COLO668 (cell line): ENCODE results near the gene GSTM3.
"Not testable (repeated sequence)": the region's sequence is repeated elsewhere in the genome, so short reads cannot be mapped to it uniquely, and the experiment has no call there.

Experiments used
- DNase-seq: peaks from one replicate; lab custom pipeline; 2025; ENCODE audit not compliant: unreplicated experiment; lab: John Stamatoyannopoulos, UW

GSTM3 gene

DNA sequence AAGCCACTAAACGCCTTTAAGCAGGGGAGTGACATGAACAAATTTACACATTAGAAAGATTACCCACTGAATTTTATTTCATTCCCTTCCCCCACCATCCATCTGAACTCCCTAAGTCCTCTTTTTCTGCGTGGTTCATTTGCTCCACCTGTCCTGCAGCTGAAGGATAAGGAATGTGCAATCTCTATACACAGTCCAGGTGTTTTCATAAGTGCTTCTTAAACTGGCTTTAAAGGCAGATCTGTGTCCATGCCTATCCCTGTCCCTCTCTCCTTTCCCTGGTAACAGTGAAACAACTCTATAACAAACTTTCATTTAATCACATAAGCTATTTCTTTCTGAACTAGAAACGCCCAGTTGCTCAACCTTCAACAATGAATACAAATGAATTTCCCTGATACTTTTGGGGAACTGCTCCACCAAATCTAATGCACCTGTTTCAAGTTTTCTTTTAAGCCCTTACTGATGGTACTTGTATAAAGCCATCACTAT lies 8.4 kb downstream of the GSTM3 start:
- no peak for DNase-seq

DNA sequence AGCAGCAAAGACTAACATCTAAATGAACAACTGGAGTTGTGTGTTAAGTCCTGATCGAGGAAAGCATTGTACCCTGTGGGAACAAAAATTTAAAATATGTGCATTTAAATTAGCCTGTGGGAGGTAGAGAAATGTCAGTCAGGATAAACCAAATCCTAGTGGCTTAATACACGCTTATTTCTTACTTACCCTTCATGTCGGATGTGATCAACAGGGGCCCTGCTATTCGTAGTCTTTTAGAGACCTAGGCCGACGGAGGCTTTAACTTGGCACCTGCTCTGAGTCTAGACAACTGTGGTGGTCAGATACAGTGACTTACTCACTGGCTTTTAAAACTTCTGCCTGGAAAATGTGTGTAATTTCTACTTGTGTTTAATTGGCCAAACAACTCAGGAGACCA lies 10.2 kb downstream of the GSTM3 start:
- DNase-seq, result no peak

DNA sequence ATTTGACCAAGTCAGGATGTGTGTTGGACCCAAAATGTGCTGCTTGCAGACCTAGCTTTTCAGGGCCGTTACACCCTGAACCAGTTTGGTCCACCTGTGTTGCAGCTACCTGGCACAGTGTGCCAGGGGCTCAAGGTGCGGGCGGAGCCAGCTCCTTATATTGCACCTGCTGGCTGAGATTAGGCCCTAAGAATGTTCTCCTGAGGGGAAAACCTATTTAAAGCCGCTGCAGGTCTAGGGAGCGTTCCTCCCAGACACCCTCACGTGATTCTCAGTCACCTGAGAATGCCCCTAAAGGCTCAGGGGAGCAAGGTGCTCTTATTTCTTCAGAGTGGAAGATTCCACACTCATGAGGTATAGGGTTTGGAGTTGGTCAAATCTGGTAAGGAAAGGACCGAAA lies 12.0 kb downstream of the GSTM3 start:
- no peak for DNase-seq

DNA sequence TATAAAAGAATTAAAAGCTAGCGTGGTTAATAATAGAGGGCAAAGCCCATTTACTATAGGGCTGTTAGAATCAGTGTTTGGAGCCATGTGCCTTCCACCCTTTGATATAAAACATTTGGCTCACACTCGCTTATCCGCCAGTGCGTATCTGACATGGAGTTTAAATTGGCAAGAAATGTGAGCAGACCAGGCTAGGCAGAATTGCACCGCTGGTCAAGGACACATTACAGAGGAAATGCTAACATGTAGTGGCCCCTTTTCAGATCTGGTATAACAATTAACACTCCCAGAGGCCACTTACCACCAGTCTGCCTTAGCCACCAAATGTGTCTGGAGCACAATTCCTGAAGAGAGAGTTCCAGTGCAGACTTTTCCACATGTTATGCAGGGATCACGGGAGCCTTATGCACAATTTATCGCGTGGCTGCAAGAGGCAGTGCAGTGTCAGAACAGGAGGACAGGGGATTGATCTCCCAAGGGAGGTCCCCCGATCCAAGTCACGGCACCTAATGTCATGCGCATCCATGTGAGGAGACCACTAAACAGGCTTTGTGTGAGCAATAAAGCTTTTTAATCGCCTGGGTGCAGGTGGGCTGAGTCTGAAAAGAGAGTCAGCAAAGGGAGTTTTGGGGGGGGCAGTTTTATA lies 14.0 kb downstream of the GSTM3 start:
- no peak for DNase-seq

DNA sequence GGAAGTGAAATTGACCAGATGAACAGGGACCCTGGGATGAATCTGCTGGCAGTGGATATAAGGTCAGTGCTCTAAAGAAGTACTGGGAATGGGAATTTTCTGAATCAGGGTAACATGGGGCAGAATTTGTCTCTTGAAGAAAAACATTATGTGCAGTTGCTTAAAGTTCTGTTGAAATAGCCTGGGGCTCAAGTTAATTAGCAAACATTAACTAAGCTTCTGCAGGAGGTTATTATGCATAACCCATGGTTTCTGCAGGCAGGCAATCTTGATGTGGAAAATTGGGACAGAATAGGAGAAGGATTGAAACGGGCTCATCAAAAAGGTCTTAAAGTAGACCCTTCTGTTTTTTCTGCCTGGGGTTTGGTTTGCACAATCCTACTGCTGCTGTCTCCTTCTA lies 14.8 kb downstream of the GSTM3 start:
- DNase-seq, result no peak

DNA sequence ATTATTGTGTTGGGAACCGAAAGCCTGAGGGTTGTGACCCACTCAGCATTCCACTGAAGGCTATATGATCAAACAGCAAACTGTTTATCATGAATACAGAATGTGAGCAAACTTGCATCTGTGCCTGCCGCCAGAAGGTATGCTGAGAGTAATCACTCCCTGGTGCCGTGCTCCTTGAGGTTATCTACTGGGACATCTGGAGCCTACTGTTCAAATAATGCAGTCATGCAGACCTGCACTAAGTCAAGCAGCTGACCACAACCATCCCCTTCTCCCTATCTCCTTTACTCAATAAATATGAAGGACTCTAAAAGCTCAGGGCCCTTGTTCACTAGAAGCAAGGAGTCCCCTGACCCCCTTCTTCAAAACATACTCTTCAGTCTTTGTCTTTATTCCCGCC lies 15.3 kb downstream of the GSTM3 start:
- DNase-seq, result no peak

DNA sequence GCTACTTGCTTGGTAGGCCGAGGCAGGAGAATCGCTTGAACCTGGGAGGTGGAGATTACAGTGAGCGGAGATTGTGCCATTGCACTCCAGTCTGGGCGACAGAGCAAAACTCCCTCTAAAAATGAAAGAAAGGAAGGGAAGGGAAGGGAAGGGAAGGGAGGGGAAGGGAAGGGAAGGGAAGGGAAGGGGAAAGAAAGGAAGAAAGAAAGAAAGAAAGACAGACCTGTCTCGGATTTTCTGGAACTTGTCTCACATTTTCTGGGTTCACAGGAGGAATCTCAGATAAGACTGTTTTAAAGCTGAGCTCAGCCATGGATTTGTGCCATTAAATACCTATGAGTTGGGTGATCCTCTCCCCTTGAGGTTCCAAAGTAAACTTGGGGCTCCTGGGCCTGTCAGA lies 15.9 kb downstream of the GSTM3 start:
- DNase-seq, result no peak

DNA sequence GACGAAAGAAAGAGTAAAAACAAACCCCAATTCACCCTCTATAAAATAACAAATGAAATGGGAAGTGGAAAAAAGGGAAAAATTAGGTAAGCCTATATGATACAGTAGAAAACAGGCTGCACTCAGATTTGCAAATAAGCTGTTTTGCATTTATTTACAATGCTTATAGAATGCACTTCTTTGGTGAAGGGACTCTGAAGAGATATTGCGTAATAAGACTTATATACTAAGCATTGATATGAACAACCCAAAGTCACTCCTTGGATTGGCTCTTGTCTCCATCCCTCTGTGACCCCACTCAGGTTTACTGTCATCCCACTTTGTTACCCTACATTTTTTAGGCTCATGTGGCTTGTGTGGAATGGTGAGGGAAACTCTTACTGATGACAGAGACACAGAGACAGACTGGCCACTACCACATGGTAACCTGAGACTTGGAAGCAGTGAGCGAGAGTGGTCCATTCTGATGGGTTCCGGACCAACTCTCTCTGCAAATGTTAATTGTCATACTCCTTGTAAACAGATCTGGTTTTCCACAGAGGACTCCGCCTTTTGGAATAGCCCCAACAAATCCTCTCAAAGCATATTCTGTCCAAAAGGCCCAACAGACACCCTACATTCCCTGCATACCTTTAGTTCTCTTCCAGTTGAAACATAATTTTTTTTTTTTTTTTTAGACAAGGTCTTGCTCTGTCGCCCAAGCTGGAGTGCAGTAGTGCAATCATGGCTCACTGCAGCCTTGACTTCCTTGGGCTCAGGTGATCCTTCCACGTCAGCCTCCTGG lies 17.7 kb downstream of the GSTM3 start:
- DNase-seq, result no peak

DNA sequence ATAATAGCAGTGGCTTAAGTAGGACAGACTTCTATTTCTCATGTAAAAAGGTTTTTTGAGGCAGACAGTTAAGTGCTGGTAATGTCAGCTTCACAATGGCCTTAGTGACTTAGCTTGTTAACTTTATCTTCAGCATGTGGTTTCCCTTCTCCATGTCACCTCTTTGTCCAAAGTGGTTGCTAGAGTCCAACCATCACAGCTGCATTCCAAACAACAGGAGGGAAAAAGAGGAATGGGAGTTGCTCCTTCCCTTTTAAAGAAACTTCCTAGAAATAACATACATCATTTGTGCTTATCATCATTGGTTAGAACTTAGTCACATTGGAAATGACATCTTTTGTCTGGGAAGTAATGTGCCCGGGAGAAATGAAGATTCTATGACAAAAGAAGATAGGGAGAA lies 18.9 kb downstream of the GSTM3 start:
- no peak for DNase-seq

DNA sequence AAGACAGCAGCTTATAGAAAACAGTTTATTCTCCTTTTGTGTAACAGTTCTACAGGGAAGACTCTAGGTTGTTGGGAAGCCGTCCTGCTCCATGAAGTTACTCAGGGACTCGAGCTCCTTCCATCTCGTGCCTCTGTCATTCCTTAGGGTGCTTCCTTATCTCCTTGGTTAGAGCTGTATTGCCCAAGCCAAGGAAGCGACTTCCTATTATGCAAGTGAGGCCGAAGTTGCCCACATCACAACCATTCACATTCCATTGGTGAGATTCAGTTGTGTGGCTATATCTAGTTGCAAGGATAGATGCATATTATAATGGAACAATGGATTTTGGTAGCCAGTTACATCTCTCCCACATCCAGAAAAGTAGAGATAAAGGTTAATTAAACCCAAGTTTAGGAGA lies 19.8 kb downstream of the GSTM3 start:
- DNase-seq, result no peak

DNA sequence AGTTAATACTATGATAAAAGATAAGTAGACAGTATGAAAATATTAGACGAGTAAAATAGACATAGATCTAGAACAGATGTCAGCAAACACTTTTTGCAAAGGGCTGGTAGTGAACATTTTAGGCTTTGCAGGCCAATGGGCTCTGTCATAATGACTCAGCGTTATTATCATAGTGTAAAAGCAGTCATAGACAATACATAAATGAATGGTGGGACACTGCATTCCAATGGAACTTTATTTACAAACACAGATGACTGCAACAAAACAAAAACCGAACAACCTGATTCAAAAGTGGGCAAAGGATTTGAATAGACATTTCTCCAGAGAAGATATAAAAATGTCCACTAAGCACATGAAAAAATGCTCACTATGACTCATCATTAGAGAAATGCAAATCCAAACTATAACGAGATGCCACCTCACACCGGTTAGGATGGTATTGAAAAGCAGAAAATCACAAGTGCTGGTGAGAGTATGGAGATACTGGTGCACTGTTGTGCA lies 21.5 kb downstream of the GSTM3 start:
- DNase-seq, result no peak

DNA sequence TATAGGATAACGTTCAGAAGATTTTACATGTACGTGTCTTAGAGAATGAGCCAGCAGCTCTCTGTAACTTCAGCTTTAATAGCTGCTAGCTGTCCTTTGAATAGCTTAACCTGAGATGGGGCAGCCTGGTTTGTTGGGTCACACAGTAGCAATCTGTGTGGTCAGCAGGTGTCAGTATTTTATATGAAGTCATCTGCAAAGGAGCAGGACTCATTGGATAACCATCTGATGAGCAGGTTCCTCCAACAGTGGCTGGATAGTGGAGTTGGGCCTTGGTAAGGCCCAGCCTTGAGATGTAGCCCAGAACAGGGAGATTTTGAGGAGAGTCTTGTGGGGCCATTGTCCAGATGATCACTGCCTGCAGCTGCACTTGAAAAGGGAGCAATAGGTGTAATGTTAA lies 22.3 kb downstream of the GSTM3 start:
- DNase-seq, result no peak

DNA sequence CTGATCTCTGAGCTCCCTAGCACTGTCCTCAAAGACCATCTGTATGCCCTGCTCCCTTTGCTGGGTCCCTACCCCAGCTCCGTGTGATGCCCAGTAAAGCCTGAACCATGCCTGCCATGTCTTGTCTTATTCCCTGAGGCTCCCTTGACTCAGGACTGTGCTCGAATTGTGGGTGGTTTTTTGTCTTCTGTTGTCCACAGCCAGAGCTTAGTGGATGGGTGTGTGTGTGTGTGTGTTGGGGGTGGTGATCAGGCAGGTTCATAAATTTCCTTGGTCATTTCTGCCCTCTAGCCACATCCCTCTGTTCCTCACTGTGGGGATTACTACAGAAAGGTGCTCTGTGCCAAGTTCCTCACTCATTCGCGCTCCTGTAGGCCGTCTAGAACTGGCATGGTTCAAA lies 23.1 kb downstream of the GSTM3 start:
- no peak for DNase-seq

DNA sequence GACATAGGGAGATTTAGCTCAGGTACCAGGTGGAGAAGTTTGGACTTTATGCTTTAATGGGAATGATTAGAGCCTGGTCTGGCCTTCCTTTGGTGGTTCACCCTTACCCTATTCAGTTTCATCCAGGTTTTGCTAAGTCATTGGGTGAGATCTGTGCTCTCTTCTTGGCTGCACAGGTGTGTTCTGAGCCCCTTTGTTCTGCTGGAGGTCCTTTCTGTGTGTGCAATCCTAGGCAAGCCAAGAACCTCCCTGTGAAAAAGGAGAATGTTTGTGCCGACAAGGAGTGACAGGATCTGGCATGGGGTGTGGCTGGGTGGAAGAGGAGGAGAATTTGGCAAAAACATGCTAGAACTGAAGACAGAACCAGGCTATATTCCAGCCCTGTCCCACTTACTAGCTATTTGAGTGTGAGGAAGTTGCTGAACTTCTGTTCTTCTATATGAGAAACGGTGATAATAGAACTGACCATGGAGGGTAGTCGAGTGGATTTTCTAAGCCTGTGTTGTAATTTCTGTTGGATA lies 24.2 kb downstream of the GSTM3 start:
- DNase-seq, result no peak

DNA sequence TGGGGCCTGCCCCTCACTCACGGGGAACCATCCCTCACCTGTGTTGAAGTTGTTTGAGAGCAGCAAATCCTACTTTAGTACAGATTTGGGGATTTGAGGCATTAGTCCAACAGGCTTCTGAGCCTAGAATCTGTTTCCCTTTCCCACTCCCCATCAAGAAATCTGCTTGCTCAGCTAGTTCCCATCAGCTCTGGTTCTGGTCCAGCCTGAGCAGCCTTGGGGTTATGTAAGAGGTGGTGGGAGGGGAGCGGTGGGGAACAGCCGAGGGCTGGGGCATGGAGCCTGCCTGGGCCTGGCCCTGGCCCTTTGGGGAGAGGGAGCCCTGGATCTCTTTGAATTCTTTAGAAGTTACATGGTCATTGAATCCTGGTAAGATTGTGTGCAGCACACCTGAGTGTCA lies 24.7 kb downstream of the GSTM3 start:
- DNase-seq, result no peak

DNA sequence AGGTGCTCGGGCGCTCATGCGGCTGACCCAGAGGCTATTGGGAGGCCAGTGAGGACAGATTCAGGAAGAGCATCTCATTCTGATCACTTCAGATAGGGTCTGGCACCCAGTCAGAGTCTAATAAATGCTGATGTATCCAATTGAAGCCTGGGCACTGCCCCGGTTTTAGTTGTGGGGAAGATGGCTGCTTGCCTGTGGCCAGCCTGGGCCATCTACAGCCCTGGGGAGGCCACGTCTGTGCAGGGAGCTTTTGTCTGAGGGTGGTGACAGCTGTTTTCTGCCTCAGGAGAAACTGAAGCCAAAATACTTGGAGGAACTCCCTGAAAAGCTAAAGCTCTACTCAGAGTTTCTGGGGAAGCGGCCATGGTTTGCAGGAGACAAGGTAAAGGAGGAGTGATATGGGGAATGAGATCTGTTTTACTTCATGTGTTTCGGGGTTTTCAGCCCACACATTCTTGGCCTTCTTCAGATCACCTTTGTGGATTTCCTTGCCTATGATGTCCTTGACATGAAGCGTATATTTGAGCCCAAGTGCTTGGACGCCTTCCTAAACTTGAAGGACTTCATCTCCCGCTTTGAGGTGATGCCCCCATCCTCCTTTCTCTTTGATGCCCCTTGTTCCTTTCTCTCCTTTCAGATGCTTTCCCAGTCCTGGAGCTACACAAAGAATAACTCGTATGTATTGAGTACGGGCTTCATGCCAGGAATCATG lies 26.0 kb downstream of the GSTM3 start:
- DNase-seq, result no peak

DNA sequence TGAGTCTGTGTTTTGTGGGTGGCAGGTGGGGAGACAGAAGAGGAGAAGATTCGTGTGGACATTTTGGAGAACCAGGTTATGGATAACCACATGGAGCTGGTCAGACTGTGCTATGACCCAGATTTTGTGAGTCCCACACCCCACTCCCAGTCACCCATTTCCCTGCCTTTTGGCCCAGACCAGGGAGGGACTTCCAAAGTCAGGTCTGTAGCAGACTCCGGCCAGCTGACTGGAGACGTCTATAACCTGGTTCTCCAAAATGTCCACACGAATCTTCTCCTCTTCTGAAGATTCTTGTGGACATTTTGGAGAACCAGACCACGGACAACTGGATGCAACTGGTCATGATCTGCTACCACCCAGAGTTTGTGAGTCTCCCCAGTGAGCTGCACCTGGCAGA lies 27.2 kb downstream of the GSTM3 start:
- no peak for DNase-seq

DNA sequence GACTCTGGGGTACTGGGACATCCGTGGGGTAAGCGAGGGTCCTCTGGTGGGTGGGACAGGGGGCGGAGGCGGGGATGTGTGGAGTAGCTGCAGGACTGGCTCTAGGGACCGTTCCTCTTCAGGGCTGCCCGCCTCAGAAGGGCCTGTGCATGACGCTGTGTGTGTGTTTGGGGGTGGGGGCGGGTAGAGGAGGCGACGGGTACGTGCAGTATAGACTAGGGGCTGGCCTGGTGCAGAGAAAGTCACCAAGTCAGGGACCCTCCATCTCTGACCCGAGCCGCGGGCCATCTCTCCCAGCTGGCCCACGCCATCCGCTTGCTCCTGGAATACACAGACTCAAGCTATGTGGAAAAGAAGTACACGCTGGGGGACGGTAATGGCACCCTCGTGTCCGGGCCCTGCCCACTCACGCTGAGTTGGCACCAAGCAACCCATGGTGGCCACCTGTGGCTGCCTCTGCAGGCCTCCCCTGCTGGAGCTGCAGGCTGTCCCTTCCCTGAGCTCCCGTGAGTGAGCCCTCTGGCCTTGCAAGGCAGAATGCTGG lies 28.4 kb downstream of the GSTM3 start:
- no peak for DNase-seq

DNA sequence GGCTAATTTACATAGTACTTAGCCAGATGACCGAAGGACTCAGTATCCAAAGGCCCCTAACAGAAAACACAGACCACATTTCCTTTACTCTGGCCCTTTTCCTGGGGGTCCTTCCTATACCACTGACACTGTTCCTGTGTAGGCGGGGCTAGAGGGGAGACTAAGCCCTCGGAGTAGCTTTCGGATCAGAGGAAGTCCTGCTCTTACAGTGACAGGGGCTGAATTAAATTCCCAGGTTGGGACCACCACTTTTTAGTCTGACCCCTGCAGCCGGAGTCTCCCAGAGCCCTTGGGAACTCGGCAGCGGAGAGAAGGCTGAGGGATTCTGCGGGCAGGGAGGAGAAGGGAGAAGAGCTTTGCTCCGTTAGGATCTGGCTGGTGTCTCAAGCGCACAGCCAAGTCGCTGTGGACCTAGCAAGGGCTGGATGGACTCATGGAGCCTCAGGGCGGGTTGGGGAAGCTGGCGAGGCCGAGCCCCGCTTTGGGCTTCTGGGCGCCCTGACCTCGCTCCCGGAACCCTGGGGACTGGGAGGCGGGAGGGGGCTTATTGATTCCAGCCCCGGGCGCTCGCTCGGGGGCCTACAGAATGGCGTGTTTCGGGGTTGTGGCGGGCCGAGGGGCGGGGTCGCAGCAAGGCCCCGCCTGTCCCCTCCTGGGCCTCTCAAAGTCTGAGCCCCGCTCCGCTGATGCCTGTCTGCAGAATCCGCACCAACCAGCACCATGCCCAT lies 29.1 kb downstream of the GSTM3 start, which contains the start of gene GSTM5:
GSTM5 (plus strand) TSS at position 659 of the 728 bp plus-strand sequence; CDS start at position 721, 62 bp downstream.
- DNase-seq, result not testable (repeated sequence)

DNA sequence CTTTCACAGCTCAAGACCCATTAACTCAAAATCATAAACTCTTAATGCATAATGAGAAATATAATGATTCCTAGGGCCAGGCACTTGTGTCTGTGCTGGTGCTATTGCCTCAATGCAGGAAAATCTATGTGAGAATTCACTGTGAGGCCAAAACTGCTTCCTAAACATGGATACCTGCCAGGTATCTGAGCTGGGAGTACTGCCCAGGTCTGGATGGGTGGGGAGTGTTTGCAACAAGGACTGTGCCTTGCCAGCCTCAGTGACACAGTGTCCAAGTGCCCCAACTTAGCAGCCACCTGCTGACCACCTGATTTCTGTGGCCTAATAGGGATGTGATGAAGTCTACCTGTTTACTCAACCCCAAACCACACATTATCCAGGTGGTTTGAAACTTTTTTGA lies 31.0 kb downstream of the GSTM3 start:
- DNase-seq, result not testable (repeated sequence)

DNA sequence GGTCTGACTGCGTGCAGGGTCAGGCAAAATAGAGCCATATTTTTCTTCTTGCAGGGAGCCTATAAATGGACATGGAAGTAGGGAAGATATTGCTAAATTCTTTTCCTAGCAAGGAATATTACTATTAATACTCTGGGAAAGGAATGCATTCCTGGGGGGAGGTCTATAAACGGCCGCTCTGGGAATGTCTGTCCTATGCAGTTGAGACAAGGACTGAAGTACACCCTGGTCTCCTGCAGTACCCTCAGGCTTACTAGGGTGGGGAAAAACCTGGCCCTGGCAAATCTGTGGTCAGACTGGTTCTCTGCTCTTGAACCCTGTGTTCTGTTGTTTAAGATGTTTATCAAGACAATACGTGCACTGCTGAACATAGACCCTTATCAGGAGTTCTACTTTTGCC lies 31.9 kb downstream of the GSTM3 start:
- not testable (repeated sequence) for DNase-seq
